Stimulated activated CD4-positive, alpha-beta T cell treated with anti-CD3 and anti-CD28 coated beads, Interleukin-4, amount 100 ng/mL, for 48 hours (primary cell): ENCODE results near the gene SCARB1.

ENCODE experiments used
- DNase-seq, 2 donors: peaks; one replicate each; pipeline ENCODE4 v3.0.0-alpha.2; 2020; ENCODE audit warnings: low read depth in 2 of 2

The SCARB1 gene

GRCh38 chr12:124796303-124796960, 67.2 kb downstream of the SCARB1 start:
- no peak for DNase-seq

GRCh38 chr12:124795081-124795948, 68.3 kb downstream of the SCARB1 start:
- no peak for DNase-seq

GRCh38 chr12:124792961-124793441, 70.7 kb downstream of the SCARB1 start:
- no peak for DNase-seq

GRCh38 chr12:124792156-124792555, 71.5 kb downstream of the SCARB1 start:
- DNase-seq: no peak

GRCh38 chr12:124790650-124791400, 72.8 kb downstream of the SCARB1 start:
- no peak for DNase-seq

GRCh38 chr12:124788936-124789555, 74.6 kb downstream of the SCARB1 start:
- no peak for DNase-seq

- DNase-seq: no peak
Observed at GRCh38 chr12:124786061-124786964, 77.4 kb downstream of the SCARB1 start.

GRCh38 chr12:124784871-124785572, 78.6 kb downstream of the SCARB1 start:
- DNase-seq: no peak

GRCh38 chr12:124783087-124783486, 80.6 kb downstream of the SCARB1 start:
- DNase-seq: no peak

- no peak for DNase-seq
Observed at GRCh38 chr12:124782132-124782531, 81.5 kb downstream of the SCARB1 start.

GRCh38 chr12:124780752-124781685, 82.6 kb downstream of the SCARB1 start:
- no peak for DNase-seq

GRCh38 chr12:124780336-124780735, 83.3 kb downstream of the SCARB1 start:
- DNase-seq: no peak

- no peak for DNase-seq
Observed at GRCh38 chr12:124779161-124780141, 84.2 kb downstream of the SCARB1 start.

GRCh38 chr12:124778411-124778810, 85.3 kb downstream of the SCARB1 start:
- DNase-seq: peak in 1 of 2 donors; percentile 47

- no peak for DNase-seq
Observed at GRCh38 chr12:124777399-124778372, 86.0 kb downstream of the SCARB1 start.

- DNase-seq: no peak
Observed at GRCh38 chr12:124776125-124776513, 87.5 kb downstream of the SCARB1 start.
